Subcutaneous adipose tissue (tissue), 4 donors: ENCODE data around the gene LRRC55. TPM values are rescaled to one million over a fixed set of nuclear protein-coding genes. Genes with fewer than 3 reads are reported as not detected.

Experiments
- total RNA-seq, 4 donors: library from RNA; depleted of rRNA; stranded (reverse); fragments of >200 nt; gene quantifications; one replicate each; pipeline ENCODE4 v1.1.0, GENCODE V29; 2016
- TF ChIP-seq, protein P1 (sequence below): fragments of 450-650 bp; IDR thresholded peaks from one replicate; pipeline ENCODE4 v1.5.1; 2016; ENCODE audit warnings: low read depth, mild to moderate bottlenecking, control low read depth, antibody characterized with exemption, moderate library complexity

LRRC55 gene
- total RNA-seq, 4 donors from 2014 or later: not detected

DNA sequence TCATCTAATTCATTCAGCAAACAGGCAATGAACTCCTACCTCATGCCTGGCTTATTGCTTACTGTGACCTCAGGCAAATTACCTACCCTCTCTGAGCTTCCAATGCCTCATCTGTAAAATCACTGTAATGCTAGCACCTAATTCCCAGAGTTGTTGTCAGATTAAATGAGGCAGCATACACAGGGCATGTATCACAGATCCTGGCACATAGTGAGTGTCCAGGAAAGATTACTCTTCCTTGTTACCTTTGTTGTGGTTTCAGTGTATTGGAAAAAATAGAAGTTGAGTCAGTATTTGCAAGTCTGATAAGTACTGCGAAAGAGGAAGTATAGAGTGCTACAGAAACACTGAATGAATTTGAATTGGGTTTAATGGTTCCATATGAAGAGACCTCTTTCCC, 26.4 kb upstream of the LRRC55 start:
- TF ChIP-seq, protein P1, sequence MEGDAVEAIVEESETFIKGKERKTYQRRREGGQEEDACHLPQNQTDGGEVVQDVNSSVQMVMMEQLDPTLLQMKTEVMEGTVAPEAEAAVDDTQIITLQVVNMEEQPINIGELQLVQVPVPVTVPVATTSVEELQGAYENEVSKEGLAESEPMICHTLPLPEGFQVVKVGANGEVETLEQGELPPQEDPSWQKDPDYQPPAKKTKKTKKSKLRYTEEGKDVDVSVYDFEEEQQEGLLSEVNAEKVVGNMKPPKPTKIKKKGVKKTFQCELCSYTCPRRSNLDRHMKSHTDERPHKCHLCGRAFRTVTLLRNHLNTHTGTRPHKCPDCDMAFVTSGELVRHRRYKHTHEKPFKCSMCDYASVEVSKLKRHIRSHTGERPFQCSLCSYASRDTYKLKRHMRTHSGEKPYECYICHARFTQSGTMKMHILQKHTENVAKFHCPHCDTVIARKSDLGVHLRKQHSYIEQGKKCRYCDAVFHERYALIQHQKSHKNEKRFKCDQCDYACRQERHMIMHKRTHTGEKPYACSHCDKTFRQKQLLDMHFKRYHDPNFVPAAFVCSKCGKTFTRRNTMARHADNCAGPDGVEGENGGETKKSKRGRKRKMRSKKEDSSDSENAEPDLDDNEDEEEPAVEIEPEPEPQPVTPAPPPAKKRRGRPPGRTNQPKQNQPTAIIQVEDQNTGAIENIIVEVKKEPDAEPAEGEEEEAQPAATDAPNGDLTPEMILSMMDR: no peak

DNA sequence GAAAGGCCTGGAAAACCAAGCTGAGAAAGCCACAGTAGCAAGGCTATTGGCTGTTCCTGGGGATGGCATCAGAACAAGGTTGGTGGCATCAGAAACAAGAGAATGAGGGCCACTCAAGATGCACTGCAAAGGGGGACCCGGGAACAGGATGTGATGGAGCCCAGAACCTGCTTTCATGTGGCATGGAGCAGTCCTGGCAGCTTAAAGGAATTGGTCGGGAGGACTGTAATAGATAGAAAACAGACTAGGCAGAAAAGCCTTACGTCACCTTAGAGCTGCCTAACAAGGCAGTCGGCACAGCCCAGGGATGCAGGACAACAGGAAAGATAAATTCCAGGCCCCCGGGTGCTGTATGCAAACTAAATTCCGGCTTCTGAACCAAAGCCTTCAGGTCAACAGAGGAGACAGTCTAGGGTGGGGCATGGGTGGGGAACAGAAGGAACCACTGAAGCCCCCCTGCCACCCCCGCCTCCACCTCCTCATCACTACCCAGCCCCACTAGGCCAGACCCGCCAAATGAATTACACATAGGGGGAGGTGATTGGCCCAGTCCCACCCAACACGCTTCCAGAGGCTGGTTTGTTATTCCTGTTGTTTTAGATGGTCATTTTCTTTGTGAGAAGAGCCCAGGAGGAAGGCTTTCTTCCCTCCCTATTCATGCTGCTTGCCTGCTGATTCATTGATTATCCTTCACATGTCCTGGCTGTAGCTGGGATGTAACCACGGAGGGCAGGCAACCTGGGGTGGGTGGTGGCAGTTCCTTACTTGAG, 25.7 kb upstream of the LRRC55 start:
- TF ChIP-seq, protein P1: no peak

DNA sequence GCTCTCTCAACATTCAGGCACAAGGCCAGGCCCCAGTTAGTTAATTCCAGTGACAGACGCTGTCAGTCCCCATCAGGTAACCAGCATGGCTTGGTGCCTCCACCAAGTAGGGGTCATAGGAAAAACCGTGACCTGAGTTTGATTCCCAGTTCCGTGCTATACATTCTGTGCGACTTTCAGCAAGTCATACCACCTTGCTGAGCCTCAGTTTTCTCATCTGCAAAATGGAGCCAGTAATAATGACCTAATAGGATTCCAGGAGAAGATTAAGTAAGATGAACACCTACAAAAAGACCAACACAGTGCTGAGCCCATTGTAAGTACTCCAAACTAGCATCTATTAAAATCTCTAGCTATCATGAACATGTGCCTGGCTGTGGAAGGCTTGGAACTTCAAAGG, 24.8 kb upstream of the LRRC55 start:
- TF ChIP-seq, protein P1: no peak

DNA sequence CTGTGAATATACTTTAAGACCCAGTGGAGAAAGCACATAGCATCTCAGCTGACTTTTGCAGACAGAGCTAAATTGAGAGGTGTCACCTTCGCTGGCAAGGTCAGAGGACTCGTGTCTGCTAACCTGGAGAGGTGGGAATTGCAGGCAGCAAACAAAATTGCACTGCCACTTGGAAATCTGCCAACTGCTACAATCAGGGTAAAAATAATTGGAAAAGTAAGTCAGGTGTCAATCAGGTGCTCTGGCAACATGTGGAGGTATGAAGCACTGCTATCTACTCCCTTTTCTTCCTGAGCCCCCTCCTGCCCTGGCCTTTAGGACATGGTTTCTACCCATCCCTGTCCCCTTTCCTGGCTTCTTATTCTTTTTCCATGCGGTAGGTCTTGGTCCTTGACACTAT, 24.1 kb upstream of the LRRC55 start:
- TF ChIP-seq, protein P1: no peak

DNA sequence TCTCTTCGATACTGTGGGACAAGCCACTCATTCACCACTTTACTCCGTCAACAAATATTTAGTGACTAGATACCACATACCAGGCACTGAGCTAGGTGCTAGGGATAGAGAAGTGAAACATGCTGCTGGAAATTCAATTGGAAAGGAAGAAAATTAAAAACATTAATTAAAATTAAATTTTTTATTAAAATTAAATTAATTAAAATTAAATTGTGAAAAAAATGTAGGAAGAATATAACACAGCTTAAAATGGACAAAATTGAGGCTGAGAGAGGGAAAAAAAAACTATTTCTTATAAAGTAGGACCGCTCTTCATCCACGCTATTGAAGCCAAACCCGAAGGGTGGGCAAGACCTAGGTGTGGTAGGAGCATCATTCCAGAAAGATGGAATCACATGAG, 23.6 kb upstream of the LRRC55 start:
- TF ChIP-seq, protein P1: no peak

DNA sequence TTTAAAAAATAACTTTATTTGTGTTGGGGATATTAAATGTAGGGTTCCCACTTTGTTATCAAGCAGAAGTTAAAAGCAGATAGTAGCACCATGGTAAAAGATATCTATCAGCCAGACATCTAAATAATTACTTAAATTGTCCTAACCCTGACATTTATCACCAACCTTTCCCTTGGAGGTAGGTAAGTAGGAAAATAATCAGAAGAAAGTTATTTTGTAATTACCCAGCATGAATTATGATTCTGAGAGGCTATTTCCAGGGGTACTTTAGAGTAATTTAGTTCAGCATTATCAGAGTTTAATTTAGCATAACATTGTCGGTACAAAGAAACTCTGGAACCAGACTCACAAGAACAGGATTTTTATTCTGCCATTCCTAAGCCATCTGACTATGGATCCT, 23.2 kb upstream of the LRRC55 start:
- TF ChIP-seq, protein P1: no peak

DNA sequence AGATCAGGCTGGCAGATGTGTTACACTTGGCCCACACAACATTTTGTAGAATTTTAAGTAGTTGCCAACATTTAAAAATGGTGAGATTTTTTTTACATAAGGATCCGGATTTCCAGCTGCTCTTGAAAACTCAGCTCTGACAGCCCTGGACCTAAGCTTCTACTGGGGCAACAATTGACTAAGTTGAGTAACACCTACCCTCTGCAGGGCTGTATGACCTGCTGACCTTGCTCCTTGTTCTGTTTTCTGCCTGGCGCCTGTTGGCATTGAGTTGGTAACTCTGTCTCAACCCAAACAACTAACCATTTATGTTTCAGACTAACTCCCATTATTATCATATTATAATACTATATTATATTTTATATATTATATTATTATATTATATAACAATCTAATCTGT, 21.1 kb upstream of the LRRC55 start:
- TF ChIP-seq, protein P1: no peak
